Heart left ventricle (tissue), 16 donors: ENCODE measurements around the gene RAF1. TPM values are rescaled to one million over a fixed set of nuclear protein-coding genes. Genes with fewer than 3 reads are reported as not detected.

Experiments used
- ATAC-seq, 4 donors: fragments of 200-7000 bp; cut with Tn5 transposase; one replicate each; pipeline ENCODE4 v1.9.1; 2020 to 2022; ENCODE audit warnings: moderate library complexity in 4 of 4, mild to moderate bottlenecking in 3 of 4, moderate number of reproducible peaks in 1 of 4
- DNase-seq, 5 donors: peaks; one replicate each; pipeline ENCODE4 v3.0.0-alpha.2; 2020
- H3K27ac ChIP-seq, 12 donors: fragments of 200-600 bp; sonication (generic) in 4 of 12; one replicate each; pipeline versions ENCODE4 v1.5.0 to v1.8.0; 2016 to 2022; ENCODE audit warnings: mild to moderate bottlenecking in 2 of 12
- H3K27me3 ChIP-seq, 9 donors: fragments of 200-600 bp; sonication (generic) in 2 of 9; one replicate each; pipeline versions ENCODE4 v1.5.1 to v1.8.0; 2016 to 2022; ENCODE audit warnings: mild to moderate bottlenecking in 3 of 9
- H3K36me3 ChIP-seq, 9 donors: fragments of 200-600 bp; sonication (generic) in 2 of 9; one replicate each; pipeline versions ENCODE4 v1.5.0 to v1.8.0; 2018 to 2022; ENCODE audit warnings: mild to moderate bottlenecking in 2 of 9
- H3K4me1 ChIP-seq, 12 donors: fragments of 200-600 bp; sonication (generic) in 4 of 12; one replicate each; pipeline versions ENCODE4 v1.5.0 to v1.8.0; 2016 to 2022; ENCODE audit warnings: mild to moderate bottlenecking in 3 of 12
- H3K4me3 ChIP-seq, 12 donors: fragments of 200-600 bp; sonication (generic) in 4 of 12; one replicate each; pipeline versions ENCODE4 v1.5.0 to v1.8.0; 2017 to 2022; ENCODE audit warnings: mild to moderate bottlenecking in 9 of 12, moderate library complexity in 4 of 12
- H3K9me3 ChIP-seq, 12 donors: fragments of 200-600 bp; sonication (generic) in 4 of 12; one replicate each; pipeline versions ENCODE4 v1.5.0 to v1.8.0; 2016 to 2022; ENCODE audit warnings: mild to moderate bottlenecking in 1 of 12
- POLR2A ChIP-seq, 2 donors: fragments of 450-650 bp; IDR thresholded peaks; one replicate each; pipeline ENCODE4 v1.6.1; 2017; ENCODE audit warnings: antibody characterized with exemption in 2 of 2, mild to moderate bottlenecking in 2 of 2, moderate library complexity in 2 of 2
- WGBS, 4 donors: extraction: QIAGEN DNeasy Blood & Tissue Kit in 2 of 4; methylation state at CpG; one replicate each; pipeline versions ENCODE4 v1.1.5 to v1.1.7; 2013 to 2018; 5-methylcytosine and 5-hydroxymethylcytosine counted together
- intact Hi-C, 10 donors: fragments of 100-400 bp; cut with DNase I; formaldehyde crosslinking; loops; one replicate each; pipeline versions ENCODE4 v1.11.1 to v1.14.2; 2022
- polyA plus RNA-seq, 2 donors: library from polyadenylated mRNA; stranded (reverse); fragments of 200-250 nt; gene quantifications; one replicate each; pipeline ENCODE4 v1.2.3, GENCODE V29; 2013
- total RNA-seq, 9 donors: library from RNA; depleted of rRNA in 2 of 9; stranded (reverse); fragments of >200 nt in 2 of 9; fragmentation: NEBNext Ultra II Directional in 3 of 9; extraction: Animal tissue kit (Norgen Biotek cat#: 25700) in 3 of 9; gene quantifications; one replicate each; pipeline versions ENCODE4 v1.1.0 to v1.2.4, GENCODE V29; 2016 to 2023
- TF ChIP-seq, protein P1 (sequence below), 12 donors: fragments of 200-600 bp; sonication (generic) in 4 of 12; IDR thresholded peaks; one replicate each; pipeline versions ENCODE4 v1.5.0 to v1.8.0; 2018 to 2022; ENCODE audit warnings: antibody characterized with exemption in 12 of 12, mild to moderate bottlenecking in 5 of 12
- donor health status: ischemic (EF 13 %, LVEDD 7.1; RV severe dilation, severe dysfunction).
- donor health status: healthy with polysubstance abuse.
- donor health status: DM: no; HTN: yes; CAD: no.
- donor health status: DM: no; HTN: no; CAD: no.
- donor health status: ischemic (EF 25% LVEDD 6.9; RV normal size, moderate dysfunction).
- donor health status: ischemic (EF 25% LVEDD 5.7; RV mildly dilated, moderate dysfunction).
- donor health status: healthy.
- donor health status: DM: yes; HTN: yes; CAD: no.
- donor health status: ischemic (EF 35%, LVEDD 5.7; RV mildly dilated, moderate dysfunction).
- donor health status: nonischemic (EF 11% LVEDD 7.7; RV severe dilation, severe dysfunction).
- donor health status: DM: yes; HTN: yes; CAD: no.
- donor health status: PGD.
- donor health status: ischemic (EF 29% LVEDD 5.4; RV normal size, mild dysfunction).
- donor health status: nonischemic (EF 23%, LVEDD 6.1; RV moderate dilation, normal function).

RAF1 gene
- total and polyA plus RNA-seq, 11 donors: 62.7 to 197 (median 135) TPM

DNA sequence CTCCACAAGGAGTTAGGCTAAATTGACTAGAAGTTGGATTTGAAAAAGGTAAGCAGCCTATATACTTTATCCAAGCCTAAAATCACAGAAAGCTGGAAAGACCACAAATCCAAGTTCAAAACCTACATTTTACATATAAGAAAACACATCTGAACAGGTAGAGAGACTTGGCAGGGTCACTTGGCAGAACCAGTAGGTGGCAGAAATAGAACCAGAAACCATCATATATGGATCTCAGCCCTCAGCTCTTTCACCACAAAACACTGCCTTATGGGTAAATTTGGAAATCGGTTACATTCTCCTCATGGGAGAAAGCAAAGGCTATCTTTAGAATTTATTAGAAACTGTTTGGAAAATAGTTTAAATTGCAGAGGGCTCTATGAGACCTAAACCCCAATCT, 62.8 kb downstream of the RAF1 start:
- Histone ChIP-seq H3K9me3 (no peaks in the 10 kb centered on the region), H3K4me1 (peaks cover 0 to 8% (median 0%) of the 10 kb centered on the region in 12 donors), H3K27me3 (no peaks in the 10 kb centered on the region), H3K27ac (peak overlapping the region in 1 of 12 donors; percentile 20), H3K36me3 (peaks cover 0 to 100% (median 97%) of the 10 kb centered on the region in 9 donors), H3K4me3 (no peak overlapping the region)
- 33 to 56% (median 40%) methylated on average over 1 of the region's 1 CpG for WGBS, 4 donors
- no peak for DNase-seq
- ATAC-seq: no peak
- intact Hi-C loops: loop anchor here in 2 of 10 donors (5.0 to 10.0 kb wide), 2 partner anchors 121 to 124 kb away; no protein-coding TSS in a partner anchor
- TF ChIP-seq POLR2A (IDR thresholded peaks at IDR 0.05): no peak
- TF ChIP-seq, protein P1, sequence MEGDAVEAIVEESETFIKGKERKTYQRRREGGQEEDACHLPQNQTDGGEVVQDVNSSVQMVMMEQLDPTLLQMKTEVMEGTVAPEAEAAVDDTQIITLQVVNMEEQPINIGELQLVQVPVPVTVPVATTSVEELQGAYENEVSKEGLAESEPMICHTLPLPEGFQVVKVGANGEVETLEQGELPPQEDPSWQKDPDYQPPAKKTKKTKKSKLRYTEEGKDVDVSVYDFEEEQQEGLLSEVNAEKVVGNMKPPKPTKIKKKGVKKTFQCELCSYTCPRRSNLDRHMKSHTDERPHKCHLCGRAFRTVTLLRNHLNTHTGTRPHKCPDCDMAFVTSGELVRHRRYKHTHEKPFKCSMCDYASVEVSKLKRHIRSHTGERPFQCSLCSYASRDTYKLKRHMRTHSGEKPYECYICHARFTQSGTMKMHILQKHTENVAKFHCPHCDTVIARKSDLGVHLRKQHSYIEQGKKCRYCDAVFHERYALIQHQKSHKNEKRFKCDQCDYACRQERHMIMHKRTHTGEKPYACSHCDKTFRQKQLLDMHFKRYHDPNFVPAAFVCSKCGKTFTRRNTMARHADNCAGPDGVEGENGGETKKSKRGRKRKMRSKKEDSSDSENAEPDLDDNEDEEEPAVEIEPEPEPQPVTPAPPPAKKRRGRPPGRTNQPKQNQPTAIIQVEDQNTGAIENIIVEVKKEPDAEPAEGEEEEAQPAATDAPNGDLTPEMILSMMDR (IDR thresholded peaks at IDR 0.05): peak in 6 of 12 donors; percentile 11 to 41 (median 19)

DNA sequence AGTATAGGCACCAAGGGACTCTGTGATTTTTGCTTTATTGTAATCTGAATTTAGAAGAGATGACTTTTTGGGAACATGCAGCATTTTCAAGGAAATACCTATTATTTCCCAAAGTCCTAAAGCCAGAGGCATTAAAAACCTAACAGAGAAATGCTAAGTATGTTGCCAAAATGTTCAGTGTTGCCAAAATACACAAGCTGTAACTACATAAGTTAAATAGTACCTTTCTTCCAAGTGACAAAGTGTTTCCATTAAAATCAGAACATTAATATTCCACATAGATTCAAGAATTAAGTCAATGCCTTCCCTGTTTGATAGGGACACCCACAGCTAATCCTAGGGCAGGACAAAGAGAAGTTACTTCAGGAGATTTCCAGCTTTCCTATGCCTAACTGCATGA, 65.0 kb downstream of the RAF1 start:
- H3K27me3 ChIP-seq: no peaks in the 10 kb centered on the region
- peaks cover 0 to 12% (median 0%) of the 10 kb centered on the region in 12 donors for H3K4me1 ChIP-seq
- TF ChIP-seq, protein P1 (IDR thresholded peaks at IDR 0.05): no peak
- no peak overlapping the region for H3K4me3 ChIP-seq
- no peak overlapping the region for H3K27ac ChIP-seq
- ATAC-seq: no peak
- peaks cover 0 to 100% (median 100%) of the 10 kb centered on the region in 9 donors for H3K36me3 ChIP-seq
- intact Hi-C loops: loop anchor here in 2 of 10 donors (5.0 to 10.0 kb wide), 2 partner anchors 63 to 66 kb away; partner anchors contain the start of gene RAF1 (in 2 of the 2)
- H3K9me3 ChIP-seq: no peaks in the 10 kb centered on the region
- DNase-seq: no peak

DNA sequence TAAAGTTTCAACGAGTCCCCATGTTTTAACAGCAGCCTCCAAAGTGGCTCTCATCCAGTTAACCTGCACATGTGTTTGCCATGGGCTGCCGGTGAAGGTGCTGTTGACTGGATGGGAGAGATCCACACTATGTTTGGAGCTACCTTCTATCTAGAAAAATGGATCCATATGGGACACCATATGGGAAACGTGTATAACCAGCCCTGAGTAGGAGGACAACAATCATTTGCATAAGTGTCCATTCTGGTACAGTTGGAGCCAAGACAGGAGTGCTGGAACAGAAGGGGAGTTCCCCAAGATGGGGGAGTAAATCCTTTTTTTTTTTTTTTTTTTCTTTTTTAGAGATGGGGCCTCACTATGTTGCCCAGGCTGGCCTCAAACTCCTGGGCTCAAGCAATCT, 70.4 kb downstream of the RAF1 start:
- ATAC-seq (no peak), DNase-seq (no peak)
- Histone ChIP-seq H3K27ac (peak overlapping the region in 9 of 12 donors; percentile 50 to 88 (median 63)), H3K9me3 (no peaks in the 10 kb centered on the region), H3K27me3 (no peaks in the 10 kb centered on the region), H3K36me3 (peaks cover 0 to 100% (median 95%) of the 10 kb centered on the region in 9 donors), H3K4me3 (no peak overlapping the region), H3K4me1 (peaks cover 0 to 32% (median 5%) of the 10 kb centered on the region in 12 donors)
- WGBS, 4 donors: 70 to 81% (median 79%) methylated on average over 3 of the region's 3 CpGs
- intact Hi-C loops: loop anchor here in 1 of 10 donors (10.0 kb wide), 1 partner anchor 71 kb away; the partner anchor contains the start of gene RAF1
- TF ChIP-seq, protein P1 (IDR thresholded peaks at IDR 0.05): no peak
- no peak for TF ChIP-seq POLR2A (IDR thresholded peaks at IDR 0.05)

DNA sequence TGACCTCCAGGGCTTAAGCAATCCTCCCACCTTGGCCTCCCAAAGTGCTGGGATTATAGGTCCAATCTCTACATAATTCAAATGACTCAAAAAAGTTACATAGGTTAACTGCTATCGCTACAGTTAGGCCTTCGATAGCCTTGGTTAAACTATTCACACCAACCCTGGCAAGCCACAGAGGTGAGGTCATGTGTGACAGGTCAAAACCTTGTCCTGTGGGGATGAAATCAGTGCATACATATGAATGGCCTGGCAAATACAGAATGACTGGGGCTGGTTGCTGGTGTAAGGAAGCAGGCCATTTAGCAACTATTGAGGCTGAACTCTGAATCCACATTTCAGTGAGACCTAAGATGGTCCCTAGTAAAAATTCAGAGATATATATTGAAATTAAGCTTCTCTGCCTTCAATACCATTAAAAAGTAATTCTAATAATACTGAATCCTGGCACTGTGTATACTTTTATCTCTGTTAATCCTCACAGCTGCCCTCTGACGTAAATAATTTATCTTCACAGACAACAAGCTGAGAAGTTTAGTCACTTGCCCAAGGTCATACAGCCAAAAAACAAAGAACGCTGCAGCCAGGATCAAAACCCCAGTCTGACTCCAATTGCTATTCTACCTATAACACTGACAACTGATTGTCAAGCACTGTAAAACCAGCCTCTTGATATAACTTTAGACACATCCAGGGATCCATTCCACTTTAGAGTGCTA, 71.8 kb downstream of the RAF1 start:
- ATAC-seq (peak; percentile 49 to 67 (median 56)), DNase-seq (no peak)
- Histone ChIP-seq H3K4me1 (peaks cover 0 to 45% (median 8%) of the 10 kb centered on the region in 12 donors), H3K9me3 (no peaks in the 10 kb centered on the region), H3K27ac (peak overlapping the region; percentile 19 to 88 (median 62)), H3K36me3 (peaks cover 0 to 100% (median 95%) of the 10 kb centered on the region in 9 donors), H3K27me3 (no peaks in the 10 kb centered on the region), H3K4me3 (no peak overlapping the region)
- TF ChIP-seq, protein P1 (IDR thresholded peaks at IDR 0.05): no peak
- TF ChIP-seq POLR2A (IDR thresholded peaks at IDR 0.05): no peak
- WGBS, 4 donors: 58 to 69% (median 67%) methylated on average over 4 of the region's 4 CpGs
- intact Hi-C loops: loop anchor here in 1 of 10 donors (10.0 kb wide), 1 partner anchor 73 kb away; the partner anchor contains the start of gene RAF1
